H1 (cell line): ENCODE data around the gene CXCL5. TPM values are rescaled to one million over a fixed set of nuclear protein-coding genes. Genes with fewer than 3 reads are reported as not detected.

Experiments
- BACH1 ChIP-seq: IDR thresholded peaks from 2 replicates; pipeline ENCODE4 v1.6.1; 2012; ENCODE audit warnings: low read length, improper control_type of control experiment
- KDM4A ChIP-seq: IDR thresholded peaks from one replicate; pipeline ENCODE4 v1.7.1; 2012; ENCODE audit warnings: low read depth, mild to moderate bottlenecking, moderate library complexity, low read length, inconsistent platforms; ENCODE audit not compliant: severe bottlenecking
- NANOG ChIP-seq: IDR thresholded peaks from 2 replicates; pipeline ENCODE4 v1.6.1; 2011; ENCODE audit warnings: low read length, low read depth, mild to moderate bottlenecking, inconsistent platforms; ENCODE audit not compliant: insufficient read depth, poor library complexity, severe bottlenecking
- NRF1 ChIP-seq: IDR thresholded peaks from 2 replicates; pipeline ENCODE4 v1.6.1; 2011; ENCODE audit warnings: mild to moderate bottlenecking, low read depth, low read length, improper control_type of control experiment
- polyA plus RNA-seq, 7 experiments: library from polyadenylated mRNA; depleted of rRNA in 3 of 7; stranded (reverse) in 5 of 7; unstranded in 2 of 7; fragments of >200 nt in 5 of 7; fragments of 200-250 nt in 2 of 7; gene quantifications; 1 replicate in 5 of 7; 2 replicates in 1 of 7; 4 replicates in 1 of 7; pipeline versions ENCODE4 v1.2.1 to v1.2.3, GENCODE V29; 2011 to 2013; ENCODE audit warnings: missing spikeins in 2 of 7, mixed read lengths in 2 of 7
- total RNA-seq: library from RNA; stranded (reverse); fragmentation: NEBNext Ultra II Directional; extraction: Animal tissue kit (Norgen Biotek cat#: 25700); gene quantifications from 2 replicates; pipeline ENCODE4 v1.2.1, GENCODE V29; 2021
- TF ChIP-seq, protein P1 (sequence below): IDR thresholded peaks from 2 replicates; pipeline ENCODE4 v1.6.1; 2011; ENCODE audit warnings: low read depth, mild to moderate bottlenecking, low read length; ENCODE audit not compliant: insufficient read depth
- TF ChIP-seq, protein P2 (sequence below): IDR thresholded peaks from 2 replicates; pipeline ENCODE4 v1.6.1; 2012; ENCODE audit warnings: inconsistent platforms

The CXCL5 gene
- total and polyA plus RNA-seq, 2 of the 8 experiments (the other 6 are each of a cell fraction or from before 2014, with no cell fraction given) = 10.9 to 15.6 TPM

DNA sequence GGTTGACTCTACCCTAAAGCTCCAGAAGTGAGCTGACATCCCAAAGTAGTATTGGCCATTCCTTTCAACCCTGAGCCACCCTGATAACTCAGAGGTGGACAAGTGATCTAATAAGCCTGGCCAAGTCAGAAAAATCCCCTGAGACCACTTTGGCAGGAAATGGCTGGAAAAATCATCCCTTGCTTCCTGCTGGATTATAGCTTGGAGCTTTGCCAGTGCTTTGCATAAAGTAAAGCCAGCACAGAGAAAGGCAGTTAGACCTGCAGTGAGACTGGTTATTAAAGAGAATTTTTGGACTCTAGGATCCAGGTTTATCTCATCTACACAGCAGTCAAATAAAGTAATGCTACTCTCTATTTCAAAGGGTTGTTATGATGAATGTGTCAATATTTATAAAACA lies 33.6 kb upstream of the CXCL5 start (continued):
- TF ChIP-seq, protein P1, sequence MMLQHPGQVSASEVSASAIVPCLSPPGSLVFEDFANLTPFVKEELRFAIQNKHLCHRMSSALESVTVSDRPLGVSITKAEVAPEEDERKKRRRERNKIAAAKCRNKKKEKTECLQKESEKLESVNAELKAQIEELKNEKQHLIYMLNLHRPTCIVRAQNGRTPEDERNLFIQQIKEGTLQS = no peak
- TF ChIP-seq, protein P2, sequence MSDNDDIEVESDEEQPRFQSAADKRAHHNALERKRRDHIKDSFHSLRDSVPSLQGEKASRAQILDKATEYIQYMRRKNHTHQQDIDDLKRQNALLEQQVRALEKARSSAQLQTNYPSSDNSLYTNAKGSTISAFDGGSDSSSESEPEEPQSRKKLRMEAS = no peak
- TF ChIP-seq KDM4A (no peak), NRF1 (no peak), NANOG (no peak), BACH1 (no peak)
